ENCODE measurements around the gene MAP3K19.

DNA sequence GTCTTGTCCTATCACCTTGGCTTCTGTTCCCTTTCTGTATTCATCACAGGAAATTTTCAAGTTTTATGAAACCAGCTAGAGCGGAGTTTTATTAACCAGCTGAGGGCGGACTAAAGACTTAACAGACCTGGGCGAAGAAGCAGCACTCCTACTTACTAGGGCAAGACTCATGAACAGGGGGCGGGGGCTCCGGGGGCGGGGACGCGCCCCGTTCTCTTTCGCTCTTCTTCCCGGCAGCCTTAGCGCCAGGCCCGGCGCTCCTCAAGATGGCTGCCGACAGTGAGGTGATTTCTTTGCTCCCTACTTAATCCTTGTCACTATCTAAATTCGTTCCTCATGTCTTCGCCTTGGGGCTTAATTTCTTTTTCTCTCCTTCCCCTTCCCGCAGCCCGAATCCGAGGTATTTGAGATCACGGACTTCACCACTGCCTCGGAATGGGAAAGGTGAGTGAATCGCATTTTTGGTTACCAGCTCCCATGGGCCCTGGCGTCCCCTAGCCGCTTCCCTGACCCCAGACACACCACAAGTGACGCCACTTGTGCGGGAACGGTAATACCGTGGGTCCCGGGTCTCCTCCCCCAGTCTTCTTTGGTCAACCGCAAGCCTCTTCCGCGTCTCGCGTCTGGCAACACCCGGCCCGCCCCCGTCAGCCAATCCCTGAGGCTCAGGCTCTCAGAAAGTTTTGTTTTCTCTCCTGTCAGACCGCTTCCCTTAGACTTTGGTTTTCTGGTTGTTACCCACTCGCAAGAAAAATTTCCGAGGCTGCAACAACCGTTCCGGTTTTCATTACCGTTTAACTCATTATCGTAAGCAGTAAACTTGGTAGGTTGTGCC lies 5.0 kb upstream of the MAP3K19 start, which contains the start of gene RAB3GAP1:
- TF ChIP-seq FOXP2 (optimal IDR thresholded peaks at IDR 0.05; ENCODE audit: control extremely low read depth, extremely low read length, insufficient read depth): no peak
- no peak for TF ChIP-seq EZH2 (IDR thresholded peaks at IDR 0.05)
